Transverse colon (tissue), 1 donor: ENCODE data around the gene MTHFD1L.

Experiments
- EP300 ChIP-seq: sonication (generic); formaldehyde crosslinking; IDR thresholded peaks from one replicate; pipeline ENCODE4 v1.6.1; 2017; ENCODE audit warnings: antibody characterized with exemption, low read depth
- POLR2A ChIP-seq: fragments of 450-650 bp; IDR thresholded peaks from one replicate; pipeline ENCODE4 v1.6.1; 2016; ENCODE audit warnings: antibody characterized with exemption, mild to moderate bottlenecking, moderate library complexity

GRCh38 chr6:151111670-151112069, 246.2 kb downstream of the MTHFD1L start:
- no peak for TF ChIP-seq POLR2A
- TF ChIP-seq EP300: no peak
